EH (cell line): Measurements from ENCODE around the gene OR4L1.
"Not testable (repeated sequence)": the region's sequence is repeated elsewhere in the genome, so short reads cannot be mapped to it uniquely, and the experiment has no call there.

Source experiments
- DNase-seq: peaks from one replicate; pipeline ENCODE4 v3.0.0-alpha.2; 2015; ENCODE audit warnings: low read depth

Gene OR4L1

GRCh38 chr14:20059745-20060144, at the start of gene OR4L1:
Gene OR4L1, plus strand, starts transcription at chr14:20060045. Its CDS starts 0 bp downstream, at chr14:20060045.
- no peak for DNase-seq

- DNase-seq = no peak
Observed at GRCh38 chr14:20019257-20019865, 40.5 kb upstream of the OR4L1 start, which contains the start of gene OR4K14. Gene OR4K14, minus strand, starts transcription at chr14:20019307. Its CDS starts 4,114 bp downstream, at chr14:20015193.

- DNase-seq = no peak
Observed at GRCh38 chr14:20031058-20031457, 28.8 kb upstream of the OR4L1 start.

- DNase-seq = no peak
Observed at GRCh38 chr14:20035449-20035848, 24.4 kb upstream of the OR4L1 start.

GRCh38 chr14:20035938-20036337, 23.9 kb upstream of the OR4L1 start, which contains the start of gene OR4K13:
Gene OR4K13, minus strand, starts transcription at chr14:20036038. Its CDS starts 1,280 bp downstream, at chr14:20034758.
- no peak for DNase-seq

- DNase-seq = no peak
Observed at GRCh38 chr14:20044243-20044642, 15.6 kb upstream of the OR4L1 start.

- DNase-seq = no peak
Observed at GRCh38 chr14:20048202-20048601, 11.6 kb upstream of the OR4L1 start.

- no peak for DNase-seq
Observed at GRCh38 chr14:20092050-20092449, 32.2 kb downstream of the OR4L1 start.

GRCh38 chr14:20093442-20093841, 33.6 kb downstream of the OR4L1 start:
- DNase-seq = no peak

GRCh38 chr14:20098926-20099770, 39.3 kb downstream of the OR4L1 start:
- not testable (repeated sequence) for DNase-seq

GRCh38 chr14:20110438-20110837, 50.6 kb downstream of the OR4L1 start, which contains the start of gene OR4K17:
Gene OR4K17, plus strand, starts transcription at chr14:20110739. Its CDS starts 6,761 bp downstream, at chr14:20117500.
- DNase-seq = no peak
